CD4-positive, alpha-beta T cell (primary cell): ENCODE measurements around the gene ABCG1. TPM values are rescaled to one million over a fixed set of nuclear protein-coding genes. Genes with fewer than 3 reads are reported as not detected.

Source experiments
- ATAC-seq: fragments of 200-7000 bp; cut with Tn5 transposase; one replicate; pipeline ENCODE4 v1.10.0; 2022; ENCODE audit warnings: mild to moderate bottlenecking; ENCODE audit not compliant: poor library complexity
- CTCF ChIA-PET: fragments of 350-600 bp; sonication (Branson Sonifier 250); formaldehyde crosslinking; loops from one replicate; lab custom pipeline; 2021; ENCODE audit warnings: antibody characterized with exemption, inconsistent platforms; lab: Charles Lee
- POLR2A ChIA-PET: fragments of 350-600 bp; sonication (Branson Sonifier 250); formaldehyde crosslinking; loops from one replicate; lab custom pipeline; 2021; ENCODE audit warnings: antibody characterized with exemption, inconsistent platforms; lab: Charles Lee
- DNase-seq, 14 experiments: peaks; one replicate each; pipeline ENCODE4 v3.0.0-alpha.2; 2013 to 2020; ENCODE audit warnings: mixed read lengths in 2 of 14
- H3K27ac ChIP-seq, 2 donors: one replicate each; pipeline versions ENCODE4 v1.5.1 to v1.7.0; 2013; ENCODE audit warnings: low read length in 2 of 2, low read depth in 1 of 2, mild to moderate bottlenecking in 1 of 2
- H3K27me3 ChIP-seq, 2 experiments: 1 replicate in 1 of 2; 2 replicates in 1 of 2; pipeline versions ENCODE4 v1.6.1 to v1.7.0; 2013; ENCODE audit warnings: low read length in 2 of 2, control low read depth in 1 of 2, mild to moderate bottlenecking in 1 of 2, moderate library complexity in 1 of 2; ENCODE audit not compliant: insufficient read depth in 2 of 2, control insufficient read depth in 1 of 2
- H3K36me3 ChIP-seq: one replicate; pipeline ENCODE4 v1.6.1; 2013; ENCODE audit warnings: low read length, control low read depth; ENCODE audit not compliant: insufficient read depth
- H3K4me1 ChIP-seq: one replicate; pipeline ENCODE4 v1.6.1; 2013; ENCODE audit warnings: low read length, control low read depth; ENCODE audit not compliant: insufficient read depth
- H3K4me3 ChIP-seq: one replicate; pipeline ENCODE4 v1.5.1; 2013; ENCODE audit warnings: mild to moderate bottlenecking, low read length, moderate library complexity
- H3K9me3 ChIP-seq, 2 experiments: 1 replicate in 1 of 2; 2 replicates in 1 of 2; pipeline versions ENCODE4 v1.6.1 to v1.7.0; 2013; ENCODE audit warnings: low read length in 2 of 2, mild to moderate bottlenecking in 2 of 2, control low read depth in 1 of 2, moderate library complexity in 1 of 2; ENCODE audit not compliant: control insufficient read depth in 1 of 2, insufficient read depth in 1 of 2
- H3K27ac Mint-ChIP-seq: one replicate; pipeline ENCODE4 v1.8.0; 2020; ENCODE audit warnings: mixed read lengths
- H3K27me3 Mint-ChIP-seq: one replicate; pipeline ENCODE4 v1.8.0; 2021; ENCODE audit warnings: mixed read lengths
- H3K36me3 Mint-ChIP-seq: one replicate; pipeline ENCODE4 v1.8.0; 2021; ENCODE audit warnings: low read depth, mixed read lengths
- H3K4me1 Mint-ChIP-seq: one replicate; pipeline ENCODE4 v1.8.0; 2021; ENCODE audit warnings: low read depth, mixed read lengths
- H3K4me3 Mint-ChIP-seq: one replicate; pipeline ENCODE4 v1.8.0; 2020; ENCODE audit warnings: mild to moderate bottlenecking, mixed read lengths
- H3K9me3 Mint-ChIP-seq: one replicate; pipeline ENCODE4 v1.8.0; 2020; ENCODE audit warnings: mixed read lengths
- intact Hi-C, 2 experiments: fragments of 100-400 bp; cut with DNase I in 1 of 2; cut with micrococcal nuclease in 1 of 2; formaldehyde crosslinking; loops; one replicate each; pipeline versions ENCODE4 v1.15.1 to v1.9.0; 2023 to 2025; cut with DNase I, micrococcal nuclease
- total RNA-seq, 174 experiments: library from RNA in 2 of 174; stranded (reverse) in 2 of 174; gene quantifications; one replicate each; pipeline ENCODE4 v1.2.3 and lab custom pipeline; 2021 to 2026
- TF ChIP-seq, protein P1 (sequence below): fragments of 200-600 bp; IDR thresholded peaks from one replicate; pipeline ENCODE4 v1.8.0; 2022; ENCODE audit warnings: antibody characterized with exemption, mild to moderate bottlenecking

The ABCG1 gene
- total RNA-seq, 2 experiments from 2014 or later, result 109 to 116 TPM

DNA sequence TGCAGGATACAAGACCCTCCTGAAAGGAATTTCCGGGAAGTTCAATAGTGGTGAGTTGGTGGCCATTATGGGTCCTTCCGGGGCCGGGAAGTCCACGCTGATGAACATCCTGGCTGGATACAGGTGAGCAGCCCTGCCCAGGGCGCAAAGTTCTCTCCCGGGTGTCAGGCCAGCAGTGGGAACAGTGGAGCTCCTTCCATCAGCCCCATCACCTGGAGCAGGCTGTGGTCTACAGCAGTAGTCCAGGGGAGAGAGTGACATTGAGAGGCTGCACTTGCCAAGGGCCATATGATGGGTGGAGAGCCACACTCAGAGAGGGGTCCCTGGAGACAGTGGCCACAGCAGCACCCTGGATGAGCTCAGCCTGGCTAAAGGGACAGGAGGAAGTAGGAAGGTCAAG lies 52.1 kb downstream of the ABCG1 start:
- H3K36me3 Mint-ChIP-seq, result peaks cover 60% of the 10 kb centered on the region
- TF ChIP-seq, protein P1, sequence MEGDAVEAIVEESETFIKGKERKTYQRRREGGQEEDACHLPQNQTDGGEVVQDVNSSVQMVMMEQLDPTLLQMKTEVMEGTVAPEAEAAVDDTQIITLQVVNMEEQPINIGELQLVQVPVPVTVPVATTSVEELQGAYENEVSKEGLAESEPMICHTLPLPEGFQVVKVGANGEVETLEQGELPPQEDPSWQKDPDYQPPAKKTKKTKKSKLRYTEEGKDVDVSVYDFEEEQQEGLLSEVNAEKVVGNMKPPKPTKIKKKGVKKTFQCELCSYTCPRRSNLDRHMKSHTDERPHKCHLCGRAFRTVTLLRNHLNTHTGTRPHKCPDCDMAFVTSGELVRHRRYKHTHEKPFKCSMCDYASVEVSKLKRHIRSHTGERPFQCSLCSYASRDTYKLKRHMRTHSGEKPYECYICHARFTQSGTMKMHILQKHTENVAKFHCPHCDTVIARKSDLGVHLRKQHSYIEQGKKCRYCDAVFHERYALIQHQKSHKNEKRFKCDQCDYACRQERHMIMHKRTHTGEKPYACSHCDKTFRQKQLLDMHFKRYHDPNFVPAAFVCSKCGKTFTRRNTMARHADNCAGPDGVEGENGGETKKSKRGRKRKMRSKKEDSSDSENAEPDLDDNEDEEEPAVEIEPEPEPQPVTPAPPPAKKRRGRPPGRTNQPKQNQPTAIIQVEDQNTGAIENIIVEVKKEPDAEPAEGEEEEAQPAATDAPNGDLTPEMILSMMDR, result no peak
- H3K27me3 Mint-ChIP-seq, result no peaks in the 10 kb centered on the region
- ChIA-PET CTCF (interaction anchor here (1.2 to 2.1 kb wide), 2 partner anchors 12 to 24 kb away, joined by 3 to 7 read pairs; no protein-coding TSS in a partner anchor), POLR2A (no interaction called here)
- H3K9me3 Mint-ChIP-seq, result no peaks in the 10 kb centered on the region
- no peak overlapping the region for H3K27ac Mint-ChIP-seq
- no peak overlapping the region for H3K4me3 Mint-ChIP-seq
- H3K4me1 Mint-ChIP-seq, result peaks cover 44% of the 10 kb centered on the region
- Histone ChIP-seq H3K4me3 (no peak overlapping the region), H3K9me3 (no peaks in the 10 kb centered on the region), H3K27me3 (no peaks in the 10 kb centered on the region), H3K36me3 (peaks cover 36% of the 10 kb centered on the region), H3K27ac (no peak overlapping the region), H3K4me1 (peaks cover 35% of the 10 kb centered on the region)
- no peak for DNase-seq
- ATAC-seq, result no peak
- intact Hi-C loops, result no loop called here

DNA sequence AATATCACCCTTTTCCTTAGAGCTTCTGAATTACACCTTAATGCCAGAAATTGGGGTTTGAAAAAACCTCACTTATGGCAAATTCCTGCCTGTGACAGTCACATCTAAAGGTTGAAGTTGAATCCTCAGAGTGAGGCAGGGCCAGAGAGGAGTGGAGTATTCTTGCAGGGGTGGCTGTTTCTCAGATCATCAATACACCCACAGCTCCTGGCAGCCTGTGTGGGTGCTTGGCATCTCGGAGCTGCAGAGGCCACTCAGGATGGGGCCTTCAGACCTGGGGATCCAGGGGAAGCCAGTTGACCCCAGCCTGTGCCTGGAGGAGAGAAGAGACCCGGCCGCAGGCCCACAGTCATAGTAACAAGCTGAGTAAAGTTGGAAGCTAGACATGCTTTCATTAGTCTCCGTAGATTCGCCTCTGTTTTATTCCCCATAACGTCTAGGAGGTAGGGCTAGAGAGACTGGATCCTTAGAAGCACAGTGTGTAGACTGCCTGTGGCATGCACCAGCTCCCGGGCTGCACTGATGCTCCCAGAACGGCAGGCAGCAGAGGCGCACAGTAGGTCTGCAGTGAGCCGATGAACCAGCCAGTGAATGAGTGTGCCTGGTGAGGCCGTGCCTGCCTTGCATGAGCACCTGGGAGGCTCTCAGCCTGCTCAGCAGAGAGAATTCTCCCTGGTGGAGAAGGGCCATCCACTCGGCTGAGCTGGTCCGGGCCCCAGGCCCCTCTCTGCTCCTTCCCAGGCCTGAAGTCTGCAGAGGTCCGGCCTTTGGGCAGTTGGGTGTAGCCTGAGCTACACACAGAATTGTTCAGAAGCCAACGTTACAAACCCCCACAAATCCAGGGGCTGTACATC lies 53.4 kb downstream of the ABCG1 start:
- peak overlapping the region; percentile 24 for H3K27ac Mint-ChIP-seq
- no peaks in the 10 kb centered on the region for H3K9me3 ChIP-seq
- peaks cover 32% of the 10 kb centered on the region for H3K4me1 Mint-ChIP-seq
- H3K36me3 Mint-ChIP-seq, result peaks cover 61% of the 10 kb centered on the region
- peaks cover 44% of the 10 kb centered on the region for H3K36me3 ChIP-seq
- TF ChIP-seq, protein P1, result no peak
- no peaks in the 10 kb centered on the region for H3K27me3 ChIP-seq
- ATAC-seq (no peak), DNase-seq (no peak)
- H3K27ac ChIP-seq, result no peak overlapping the region
- POLR2A ChIA-PET, result no interaction called here
- H3K4me3 ChIP-seq, result no peak overlapping the region
- H3K4me1 ChIP-seq, result peaks cover 25% of the 10 kb centered on the region
- CTCF ChIA-PET, result no interaction called here
- H3K9me3 Mint-ChIP-seq, result no peaks in the 10 kb centered on the region
- H3K4me3 Mint-ChIP-seq, result no peak overlapping the region
- no peaks in the 10 kb centered on the region for H3K27me3 Mint-ChIP-seq
- intact Hi-C loops, result no loop called here

DNA sequence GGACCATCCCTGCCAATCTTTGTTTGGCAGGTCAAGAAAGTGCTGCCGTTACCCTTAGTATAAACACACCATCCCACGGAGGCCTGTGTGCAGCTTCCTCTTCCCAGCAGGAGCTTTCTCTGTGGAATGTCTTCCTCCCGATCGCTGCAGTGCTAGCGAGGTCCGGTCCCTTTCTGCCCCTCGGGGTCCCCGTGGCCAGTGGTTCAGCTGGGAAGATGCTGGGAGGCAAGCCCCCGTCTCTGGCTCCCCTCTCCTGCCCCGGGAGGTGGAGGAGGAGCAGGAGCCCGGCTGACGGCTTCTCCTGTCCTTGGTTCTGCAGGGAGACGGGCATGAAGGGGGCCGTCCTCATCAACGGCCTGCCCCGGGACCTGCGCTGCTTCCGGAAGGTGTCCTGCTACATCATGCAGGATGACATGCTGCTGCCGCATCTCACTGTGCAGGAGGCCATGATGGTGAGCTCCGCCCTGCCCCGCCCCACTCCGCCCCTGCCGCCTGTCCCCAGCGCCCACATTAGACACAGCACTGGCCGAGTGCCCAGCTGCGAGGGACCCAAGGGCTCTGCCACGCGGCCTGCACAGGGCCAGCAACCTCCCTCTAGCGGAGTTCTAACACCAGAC lies 54.2 kb downstream of the ABCG1 start:
- no peak for ATAC-seq
- no peaks in the 10 kb centered on the region for H3K27me3 ChIP-seq
- peaks cover 49% of the 10 kb centered on the region for H3K36me3 ChIP-seq
- Mint-ChIP-seq H3K36me3 (peaks cover 66% of the 10 kb centered on the region), H3K27ac (no peak overlapping the region), H3K4me1 (peaks cover 25% of the 10 kb centered on the region), H3K9me3 (no peaks in the 10 kb centered on the region), H3K4me3 (no peak overlapping the region), H3K27me3 (no peaks in the 10 kb centered on the region)
- TF ChIP-seq, protein P1, result no peak
- H3K9me3 ChIP-seq, result no peaks in the 10 kb centered on the region
- peaks cover 17% of the 10 kb centered on the region for H3K4me1 ChIP-seq
- ChIA-PET CTCF (no interaction called here), POLR2A (no interaction called here)
- intact Hi-C loops, result no loop called here
- DNase-seq, result no peak
- no peak overlapping the region for H3K4me3 ChIP-seq
- no peak overlapping the region for H3K27ac ChIP-seq
